NCI-H345 treated with DMSO at 0.1 percent for 48 hours (cell line): ENCODE results near the gene TMED9.
"Not testable (repeated sequence)": the region's sequence is repeated elsewhere in the genome, so short reads cannot be mapped to it uniquely, and the experiment has no call there.

Source experiments
- DNase-seq: peaks from one replicate; lab custom pipeline; 2025; ENCODE audit not compliant: unreplicated experiment; lab: John Stamatoyannopoulos, UW

TMED9 gene

DNA sequence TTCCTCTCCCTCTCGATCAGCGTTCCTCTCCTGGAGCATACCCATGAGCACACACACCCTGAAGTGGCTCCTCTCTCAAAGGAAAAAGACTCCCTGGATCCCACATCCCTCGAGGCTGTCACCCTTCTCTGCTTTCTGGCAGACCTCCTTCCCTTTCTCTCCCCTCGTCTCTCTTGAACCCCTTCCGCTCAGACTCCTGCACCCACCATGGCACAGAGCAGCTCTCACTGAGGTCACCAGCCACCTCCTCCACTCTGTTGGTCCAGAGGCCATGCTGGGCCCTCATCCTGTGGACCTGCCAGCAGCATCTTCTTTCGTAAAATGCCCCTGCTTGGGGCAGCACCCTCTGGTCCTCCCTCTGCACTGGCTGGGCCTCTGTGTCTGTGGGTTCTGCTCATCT is 13.7 kb downstream of the TMED9 start:
- no peak for DNase-seq

DNA sequence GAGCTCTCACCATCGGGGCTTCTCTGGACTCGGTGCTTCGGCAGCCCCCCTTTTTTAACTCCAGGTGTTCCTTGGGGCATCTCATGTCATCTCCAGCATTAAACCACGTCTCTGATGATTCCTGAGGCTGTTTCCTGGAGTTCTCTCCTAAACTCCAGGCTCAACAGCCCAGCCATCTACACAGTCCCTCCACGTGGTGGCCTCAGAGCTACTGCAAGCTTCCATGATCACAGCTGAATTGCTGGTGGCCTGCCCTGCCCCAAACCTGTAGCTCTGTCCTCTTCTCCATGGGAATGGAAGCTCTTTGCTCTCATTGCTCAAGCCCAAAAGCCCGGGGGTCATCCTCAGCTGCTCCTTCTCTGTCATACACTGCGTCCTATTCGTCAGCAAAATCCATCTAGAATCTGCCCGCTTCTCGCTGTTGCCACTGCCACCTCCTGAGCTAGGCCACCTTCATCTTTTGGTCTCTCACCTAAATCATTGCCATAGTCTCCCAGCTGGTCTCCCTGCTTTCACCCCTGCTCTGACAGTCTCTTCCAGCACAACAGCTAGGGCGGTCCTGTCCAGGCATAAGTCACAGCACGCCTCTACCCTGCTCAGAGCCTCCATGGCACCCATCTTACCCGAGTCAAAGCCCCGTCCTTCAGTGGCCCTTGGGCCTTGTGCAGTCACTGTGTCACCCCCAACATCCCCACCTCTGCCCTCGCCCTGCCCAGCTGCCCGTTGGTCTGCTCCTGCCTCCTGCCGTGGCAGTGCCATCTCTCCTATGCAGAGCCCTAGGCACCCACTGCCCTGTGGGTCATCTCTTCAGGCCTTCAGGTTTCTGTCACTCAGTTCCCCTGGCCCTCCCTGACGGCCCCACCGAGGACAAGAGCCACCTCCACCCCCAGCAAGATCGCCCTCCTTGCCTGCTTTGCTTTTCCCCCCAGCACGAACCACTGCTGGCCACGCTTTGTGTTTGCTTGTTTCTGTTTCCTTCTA is 14.4 kb downstream of the TMED9 start:
- DNase-seq = no peak

DNA sequence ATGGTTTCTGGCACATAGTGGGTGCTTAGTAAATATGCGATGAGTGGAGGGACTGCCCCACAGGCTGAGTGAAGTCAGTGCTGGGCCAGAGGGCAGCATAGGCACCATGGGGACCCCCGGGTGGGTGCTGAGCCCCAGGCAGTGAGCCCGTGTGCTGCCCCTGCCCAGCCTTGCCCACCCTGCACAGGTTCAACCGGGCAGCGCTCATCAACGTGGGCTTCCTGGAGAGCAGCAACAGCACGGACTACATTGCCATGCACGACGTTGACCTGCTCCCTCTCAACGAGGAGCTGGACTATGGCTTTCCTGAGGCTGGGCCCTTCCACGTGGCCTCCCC is 15.1 kb downstream of the TMED9 start:
- no peak for DNase-seq

DNA sequence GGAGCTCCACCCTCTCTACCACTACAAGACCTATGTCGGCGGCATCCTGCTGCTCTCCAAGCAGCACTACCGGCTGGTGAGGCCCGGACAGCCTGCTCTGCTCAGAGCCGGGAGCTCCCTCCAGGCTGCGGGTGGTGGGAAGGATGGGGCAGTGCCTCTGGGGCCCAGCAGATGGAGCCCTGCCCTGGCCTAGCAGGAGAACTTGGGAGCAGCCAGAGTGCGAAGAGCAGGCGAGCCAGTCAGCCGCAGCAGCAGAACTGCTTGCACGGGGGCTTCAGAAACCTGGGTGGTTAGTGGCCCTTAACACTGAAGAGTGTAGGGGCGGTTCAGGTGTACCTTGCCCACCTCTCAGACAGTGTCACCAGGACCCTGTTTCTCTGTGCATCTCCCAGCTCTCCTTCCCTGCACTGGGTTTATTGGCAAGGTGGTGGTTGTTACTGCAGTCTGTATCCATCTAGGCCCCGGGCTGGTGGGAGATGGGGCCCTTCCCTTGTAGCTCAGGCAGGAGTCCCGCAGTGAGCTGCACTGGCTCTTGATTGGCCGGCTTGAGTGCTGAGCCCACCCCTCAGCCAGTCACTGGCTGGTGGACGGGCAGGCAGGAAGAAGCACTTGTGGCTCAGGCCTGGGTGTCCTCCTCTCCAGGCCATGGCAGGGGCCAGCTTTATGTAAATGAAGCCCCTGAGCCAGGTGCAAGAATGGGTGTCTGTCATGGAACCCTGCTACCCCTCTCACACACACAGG is 15.6 kb downstream of the TMED9 start:
- peak; percentile 64 for DNase-seq

DNA sequence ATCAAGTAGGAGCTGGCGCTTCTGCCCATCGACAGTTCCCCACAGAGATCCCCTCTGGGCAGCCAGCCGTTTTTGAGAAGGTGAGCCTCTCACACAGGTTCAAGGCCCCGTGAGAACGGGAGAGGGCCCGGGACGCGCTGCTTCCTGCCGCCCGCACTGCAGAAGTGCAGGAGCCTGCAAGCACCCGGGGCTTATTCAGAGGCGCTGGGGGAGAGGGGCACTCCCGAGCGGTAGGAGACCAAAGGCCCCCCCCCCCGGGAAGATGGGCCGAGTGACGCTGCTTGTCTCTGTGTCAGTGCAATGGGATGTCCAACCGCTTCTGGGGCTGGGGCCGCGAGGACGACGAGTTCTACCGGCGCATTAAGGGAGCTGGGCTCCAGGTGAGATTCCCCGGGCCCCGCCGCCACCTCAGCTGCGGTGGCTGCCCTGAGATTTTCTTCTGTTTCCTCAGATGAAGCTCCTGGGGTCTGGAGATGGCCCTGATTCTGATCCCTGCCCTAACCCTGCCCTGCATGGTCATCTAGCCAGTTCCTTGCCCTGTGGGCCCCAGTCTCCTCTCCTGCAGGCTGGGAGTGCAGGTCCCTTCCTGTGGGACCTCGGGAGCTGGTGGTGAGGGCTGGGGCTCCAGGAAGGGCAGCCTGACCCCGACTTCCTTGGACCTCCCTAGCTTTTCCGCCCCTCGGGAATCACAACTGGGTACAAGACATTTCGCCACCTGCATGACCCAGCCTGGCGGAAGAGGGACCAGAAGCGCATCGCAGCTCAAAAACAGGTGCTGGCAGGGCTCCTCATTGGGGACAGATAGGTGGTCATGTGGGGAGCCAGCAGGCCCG is 16.5 kb downstream of the TMED9 start:
- no peak for DNase-seq

DNA sequence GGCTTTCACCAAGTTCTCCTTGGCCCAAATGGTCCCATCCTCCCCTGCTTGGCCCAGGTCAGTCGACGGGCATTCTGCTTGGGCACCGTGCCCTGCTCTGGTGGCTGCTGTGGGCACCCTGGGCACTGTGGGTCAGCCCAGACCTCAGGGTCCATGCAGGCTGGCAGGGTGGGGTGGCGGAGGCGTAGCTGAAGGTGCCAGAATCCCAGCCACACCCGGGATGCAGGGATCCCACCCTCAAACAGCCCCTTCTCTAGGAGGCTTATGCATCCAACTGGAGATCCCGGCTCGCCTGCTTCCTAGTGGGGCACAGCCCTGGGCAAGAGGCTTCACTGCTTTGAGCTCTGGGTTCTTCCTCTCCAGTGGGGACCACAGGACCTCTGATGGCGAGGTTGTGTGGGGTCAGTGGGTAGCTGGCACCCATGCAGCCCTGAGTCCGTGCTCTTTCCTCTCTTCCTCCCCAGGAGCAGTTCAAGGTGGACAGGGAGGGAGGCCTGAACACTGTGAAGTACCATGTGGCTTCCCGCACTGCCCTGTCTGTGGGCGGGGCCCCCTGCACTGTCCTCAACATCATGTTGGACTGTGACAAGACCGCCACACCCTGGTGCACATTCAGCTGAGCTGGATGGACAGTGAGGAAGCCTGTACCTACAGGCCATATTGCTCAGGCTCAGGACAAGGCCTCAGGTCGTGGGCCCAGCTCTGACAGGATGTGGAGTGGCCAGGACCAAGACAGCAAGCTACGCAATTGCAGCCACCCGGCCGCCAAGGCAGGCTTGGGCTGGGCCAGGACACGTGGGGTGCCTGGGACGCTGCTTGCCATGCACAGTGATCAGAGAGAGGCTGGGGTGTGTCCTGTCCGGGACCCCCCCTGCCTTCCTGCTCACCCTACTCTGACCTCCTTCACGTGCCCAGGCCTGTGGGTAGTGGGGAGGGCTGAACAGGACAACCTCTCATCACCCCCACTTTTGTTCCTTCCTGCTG is 17.4 kb downstream of the TMED9 start:
- DNase-seq = no peak

DNA sequence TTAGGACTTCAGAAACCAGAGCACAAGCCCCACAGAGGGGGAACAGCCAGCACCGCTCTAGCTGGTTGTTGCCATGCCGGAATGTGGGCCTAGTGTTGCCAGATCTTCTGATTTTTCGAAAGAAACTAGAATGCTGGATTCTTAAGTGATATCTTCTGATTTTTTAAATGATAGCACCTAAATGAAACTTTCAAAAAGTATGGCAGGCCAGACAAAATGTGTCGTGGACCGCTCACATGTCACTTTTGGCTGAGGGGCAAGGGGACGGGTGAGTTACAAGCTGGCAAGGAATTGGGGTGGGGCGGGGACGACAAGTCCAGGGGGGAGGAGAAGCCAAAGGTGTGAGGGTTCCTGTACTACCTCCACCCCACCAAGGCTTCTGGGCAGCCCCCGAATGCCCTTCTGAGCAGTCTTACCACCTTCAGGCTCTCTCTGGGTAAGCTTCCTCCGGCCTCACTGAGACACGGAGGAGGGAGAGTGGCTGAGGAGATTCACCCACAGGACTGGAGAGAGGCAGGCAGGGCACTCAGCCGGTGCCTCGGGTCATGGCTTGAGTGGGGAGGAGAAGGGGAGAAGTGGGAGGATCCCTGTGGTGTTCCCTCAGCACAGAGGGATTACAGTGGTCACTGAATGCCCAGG is 18.2 kb downstream of the TMED9 start:
- no peak for DNase-seq

DNA sequence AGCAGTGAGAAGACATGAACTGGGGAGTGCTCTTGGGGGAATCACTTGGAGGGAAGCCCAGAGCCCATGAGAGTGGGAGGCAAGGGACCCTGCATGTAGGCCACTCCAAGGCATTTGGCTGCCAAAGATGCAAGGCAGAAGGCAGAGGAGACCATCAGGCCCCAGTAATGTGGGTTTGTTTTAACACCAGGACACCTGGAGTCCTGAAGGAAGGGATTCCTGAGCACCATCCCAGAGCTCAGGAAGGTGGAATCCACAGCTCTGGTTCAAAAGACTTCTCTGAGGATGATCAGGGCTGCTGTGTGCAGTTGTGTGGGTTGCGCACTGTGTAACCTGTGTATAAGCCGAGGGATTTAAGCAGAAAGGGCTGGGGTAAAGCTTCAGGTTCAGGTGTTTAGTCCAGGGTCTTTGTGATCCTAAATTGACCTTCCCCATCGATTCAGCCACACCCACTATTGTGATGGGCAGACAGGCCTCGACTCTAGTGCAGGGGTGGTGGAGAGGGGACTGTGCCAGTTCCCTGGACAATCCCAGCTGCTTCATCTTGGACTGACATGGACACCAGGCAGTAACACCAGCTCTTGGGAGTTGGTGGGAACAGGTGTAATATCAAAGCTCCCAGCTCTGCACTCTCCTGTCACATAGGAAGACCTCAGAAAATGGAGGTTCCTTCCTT is 18.9 kb downstream of the TMED9 start:
- no peak for DNase-seq

DNA sequence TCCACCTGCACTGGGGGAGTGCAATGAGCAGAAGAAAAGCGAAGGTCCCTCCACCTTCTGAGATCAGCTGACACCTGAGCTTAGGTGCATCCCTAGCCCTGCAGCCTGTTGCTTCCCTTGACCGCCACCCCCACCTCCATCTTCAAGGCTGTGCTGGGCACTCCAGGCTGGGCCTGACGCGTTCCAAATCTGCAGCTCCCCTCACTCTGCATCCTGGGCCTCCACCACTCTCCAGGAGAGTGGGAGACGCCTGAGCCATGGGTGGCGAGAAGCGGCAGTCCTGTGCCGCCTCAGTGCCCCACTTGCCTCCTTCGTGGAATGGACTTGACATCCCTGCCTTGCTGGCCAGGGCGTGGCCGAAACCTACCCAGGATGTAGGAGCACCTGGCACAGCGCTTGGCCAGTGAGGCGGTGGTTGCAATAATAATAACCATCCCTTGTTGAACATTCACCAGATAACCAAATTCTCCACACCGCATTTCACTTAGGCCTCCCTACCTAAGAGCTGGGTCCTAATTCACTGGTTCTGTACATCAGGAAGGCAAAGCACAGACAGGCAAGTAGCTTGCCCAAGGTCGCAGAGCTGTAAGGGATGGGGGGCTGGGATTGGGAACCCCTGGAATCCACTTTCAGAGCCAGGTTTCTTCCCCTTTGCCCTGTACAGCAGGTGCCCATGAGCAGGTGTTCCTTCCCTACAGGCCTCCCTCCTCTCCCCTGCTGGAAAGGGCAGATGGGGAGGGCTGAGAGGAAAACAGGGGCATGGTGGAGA is 19.6 kb downstream of the TMED9 start:
- DNase-seq = no peak

DNA sequence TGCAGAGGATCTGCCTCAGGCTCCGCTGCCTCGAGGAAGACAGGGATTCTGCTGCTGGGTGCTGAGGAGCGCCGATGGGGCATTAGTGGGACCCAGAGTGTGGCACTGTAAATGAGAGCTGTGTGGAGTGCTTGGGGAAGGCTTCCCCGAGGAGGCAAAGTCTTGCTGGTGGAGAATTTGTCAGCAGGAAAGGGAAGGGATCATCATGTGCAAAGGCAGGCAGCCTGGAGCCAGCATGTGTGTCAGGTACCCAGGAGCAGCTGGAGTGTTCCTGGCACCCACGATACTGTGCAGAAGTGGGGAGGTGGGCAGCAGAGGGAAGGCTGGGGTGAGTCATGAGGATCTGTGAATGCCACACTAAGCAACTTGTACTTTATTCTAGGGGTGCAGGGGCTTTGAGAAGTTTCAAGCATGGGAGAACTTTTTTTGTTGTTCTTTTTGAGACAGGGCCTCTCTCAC is 20.2 kb downstream of the TMED9 start:
- no peak for DNase-seq

DNA sequence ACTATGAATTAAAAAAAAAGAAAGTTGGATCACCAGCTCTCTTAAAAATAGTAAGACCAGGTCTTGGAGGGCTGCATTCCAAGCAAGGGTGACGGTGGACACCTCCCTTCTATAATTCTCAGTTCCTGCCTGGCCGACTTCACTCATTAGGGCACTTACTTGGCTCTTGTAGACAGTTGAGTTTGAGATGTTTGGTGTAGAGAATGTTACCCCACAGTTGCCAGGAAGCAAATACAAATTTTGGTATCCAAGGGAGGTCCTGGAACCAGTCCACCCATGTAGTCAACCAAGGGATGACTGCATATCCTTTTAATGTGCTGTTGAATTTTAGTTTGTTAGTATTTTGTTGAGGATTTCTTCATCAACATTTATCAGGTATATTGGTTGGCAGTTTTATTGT is 28.6 kb downstream of the TMED9 start:
- no peak for DNase-seq

DNA sequence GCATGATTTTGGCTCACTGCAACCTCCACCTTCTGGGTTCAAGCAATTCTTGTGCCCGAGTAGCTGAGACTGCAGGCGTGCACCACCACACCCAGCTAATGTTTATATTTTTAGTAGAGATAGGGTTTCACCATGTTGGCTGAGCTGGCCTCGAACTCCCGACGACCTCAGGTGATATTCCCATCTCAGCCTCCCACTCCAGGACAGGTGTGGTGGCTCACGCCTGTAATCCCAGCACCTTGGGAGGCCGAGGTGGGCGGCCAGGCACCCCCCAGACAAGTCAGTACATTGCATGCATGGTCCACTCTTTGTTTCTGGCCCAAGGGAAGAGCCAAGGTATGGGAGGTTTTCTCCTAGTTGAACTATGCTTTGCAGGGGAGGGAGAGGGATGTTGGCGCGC is 32.2 kb downstream of the TMED9 start:
- not testable (repeated sequence) for DNase-seq

DNA sequence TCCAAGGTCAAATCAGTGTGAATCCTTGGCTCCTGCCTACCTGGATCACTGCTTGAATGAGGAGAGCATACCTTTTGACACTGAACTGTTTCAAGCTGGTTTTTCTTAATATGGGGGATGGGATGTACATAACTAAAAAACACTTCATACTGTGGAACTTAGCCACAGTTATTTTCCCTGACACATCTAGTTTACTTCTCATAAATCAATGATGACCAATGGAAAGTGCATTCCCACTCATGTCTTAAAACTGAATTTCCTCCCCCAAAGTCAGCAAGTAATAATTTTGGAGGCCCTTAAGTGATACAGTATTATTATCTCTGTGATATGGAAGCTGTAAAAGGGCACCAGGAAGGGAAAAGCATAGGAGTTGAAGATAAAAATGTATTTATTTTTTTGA is 38.2 kb downstream of the TMED9 start:
- DNase-seq = not testable (repeated sequence)

DNA sequence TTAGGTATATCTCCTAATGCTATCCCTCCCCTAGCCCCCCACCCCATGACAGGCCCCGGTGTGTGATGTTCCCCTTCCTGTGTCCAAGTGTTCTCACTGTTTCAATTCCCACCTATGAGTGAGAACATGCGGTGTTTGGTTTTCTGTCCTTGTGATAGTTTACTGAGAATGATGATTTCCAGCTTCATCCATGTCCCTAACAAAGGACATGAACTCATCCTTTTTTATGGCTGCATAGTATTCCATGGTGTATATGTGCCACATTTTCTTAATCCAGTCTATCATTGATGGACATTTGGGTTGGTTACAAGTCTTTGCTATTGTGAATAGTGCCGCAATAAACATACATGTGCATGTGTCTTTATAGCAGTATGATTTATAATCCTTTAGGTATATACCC is 42.9 kb downstream of the TMED9 start:
- not testable (repeated sequence) for DNase-seq

DNA sequence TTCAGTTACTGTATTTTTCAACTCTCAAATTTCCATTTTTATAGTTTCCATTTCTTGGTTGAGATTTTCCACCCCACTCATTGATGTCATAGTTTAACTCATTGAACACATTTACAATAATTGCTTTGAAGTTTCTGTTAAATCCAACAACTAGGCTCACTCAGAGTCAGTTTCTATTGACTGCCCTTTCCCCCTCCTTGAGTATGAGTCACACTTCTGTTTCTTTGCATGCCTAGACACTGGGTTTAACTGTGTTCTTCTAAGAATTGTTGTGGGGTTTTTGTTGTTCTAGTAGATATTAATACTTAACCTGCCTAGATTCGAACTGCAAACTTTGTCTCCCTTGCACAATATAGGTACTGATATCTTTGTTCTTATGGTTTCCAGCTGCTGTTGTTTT is 53.5 kb downstream of the TMED9 start:
- not testable (repeated sequence) for DNase-seq
